Measurements from ENCODE around the gene UBE3B.

- TF ChIP-seq CTCF (IDR thresholded peaks at IDR 0.05) = no peak
- TF ChIP-seq POLR2A (IDR thresholded peaks at IDR 0.05) = no peak
Observed at GRCh38 chr12:109519787-109520186, 42.4 kb downstream of the UBE3B start.
